Epithelial cell of esophagus (primary cell): ENCODE measurements around the gene GARRE1.

Experiments used
- DNase-seq: peaks from one replicate; pipeline ENCODE4 v3.0.0; 2010; ENCODE audit warnings: low read depth
- H3K4me3 ChIP-seq: 2 replicates; pipeline ENCODE4 v1.5.1; 2011; ENCODE audit warnings: mild to moderate bottlenecking, low read length, control low read depth
- TF ChIP-seq, protein P1 (sequence below): IDR thresholded peaks from 2 replicates; pipeline ENCODE4 v1.5.1; 2011; ENCODE audit warnings: low read depth, mild to moderate bottlenecking, low read length, control low read depth, inconsistent platforms; ENCODE audit not compliant: insufficient read depth; ENCODE audit errors: missing control alignments

Gene GARRE1

DNA sequence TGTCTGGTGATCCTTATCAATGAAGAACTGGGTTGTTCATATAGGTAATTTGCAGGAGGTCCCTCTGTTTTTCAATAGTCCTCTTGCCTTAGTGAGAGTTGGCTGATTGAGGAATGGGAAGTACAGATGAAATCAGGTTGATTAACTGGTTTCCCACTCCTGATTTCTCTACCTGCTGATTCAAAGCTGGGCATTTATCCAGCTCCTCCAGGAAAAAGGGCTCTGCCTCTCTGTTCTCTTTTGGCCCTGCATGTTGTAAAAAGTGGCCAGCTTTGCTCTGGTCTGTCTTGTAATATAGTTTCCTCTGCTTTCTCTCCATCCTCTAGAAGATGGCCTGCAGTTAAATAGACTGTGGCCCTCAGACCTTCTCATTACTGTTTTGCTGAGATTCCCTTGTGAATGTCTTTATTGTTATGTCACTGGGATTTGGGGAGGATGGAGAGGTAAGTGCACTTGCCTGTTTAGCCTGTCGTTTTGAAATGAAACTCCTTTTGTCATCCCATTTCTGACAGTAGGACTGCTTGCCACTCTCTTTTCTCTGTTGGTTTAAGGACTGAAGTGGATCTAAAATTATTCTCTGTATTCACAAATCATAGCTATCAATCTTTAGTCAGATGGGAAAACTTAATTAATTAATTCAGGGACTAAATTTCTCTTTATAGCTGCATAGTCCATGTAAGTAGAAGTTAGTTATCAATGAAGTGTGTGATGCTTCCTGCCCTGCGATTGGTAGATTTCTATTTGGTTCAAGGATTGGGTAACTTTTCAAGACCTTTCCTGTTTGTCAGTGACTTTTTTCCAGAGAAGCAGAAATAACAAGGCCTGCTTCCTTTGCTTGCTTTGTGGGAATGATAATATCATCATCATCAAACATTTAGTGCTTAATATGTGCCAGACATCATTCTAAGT is 28.5 kb downstream of the GARRE1 start:
- H3K4me3 ChIP-seq: no peak overlapping the region
- DNase-seq: peak; percentile 73
- TF ChIP-seq, protein P1, sequence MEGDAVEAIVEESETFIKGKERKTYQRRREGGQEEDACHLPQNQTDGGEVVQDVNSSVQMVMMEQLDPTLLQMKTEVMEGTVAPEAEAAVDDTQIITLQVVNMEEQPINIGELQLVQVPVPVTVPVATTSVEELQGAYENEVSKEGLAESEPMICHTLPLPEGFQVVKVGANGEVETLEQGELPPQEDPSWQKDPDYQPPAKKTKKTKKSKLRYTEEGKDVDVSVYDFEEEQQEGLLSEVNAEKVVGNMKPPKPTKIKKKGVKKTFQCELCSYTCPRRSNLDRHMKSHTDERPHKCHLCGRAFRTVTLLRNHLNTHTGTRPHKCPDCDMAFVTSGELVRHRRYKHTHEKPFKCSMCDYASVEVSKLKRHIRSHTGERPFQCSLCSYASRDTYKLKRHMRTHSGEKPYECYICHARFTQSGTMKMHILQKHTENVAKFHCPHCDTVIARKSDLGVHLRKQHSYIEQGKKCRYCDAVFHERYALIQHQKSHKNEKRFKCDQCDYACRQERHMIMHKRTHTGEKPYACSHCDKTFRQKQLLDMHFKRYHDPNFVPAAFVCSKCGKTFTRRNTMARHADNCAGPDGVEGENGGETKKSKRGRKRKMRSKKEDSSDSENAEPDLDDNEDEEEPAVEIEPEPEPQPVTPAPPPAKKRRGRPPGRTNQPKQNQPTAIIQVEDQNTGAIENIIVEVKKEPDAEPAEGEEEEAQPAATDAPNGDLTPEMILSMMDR: no peak

DNA sequence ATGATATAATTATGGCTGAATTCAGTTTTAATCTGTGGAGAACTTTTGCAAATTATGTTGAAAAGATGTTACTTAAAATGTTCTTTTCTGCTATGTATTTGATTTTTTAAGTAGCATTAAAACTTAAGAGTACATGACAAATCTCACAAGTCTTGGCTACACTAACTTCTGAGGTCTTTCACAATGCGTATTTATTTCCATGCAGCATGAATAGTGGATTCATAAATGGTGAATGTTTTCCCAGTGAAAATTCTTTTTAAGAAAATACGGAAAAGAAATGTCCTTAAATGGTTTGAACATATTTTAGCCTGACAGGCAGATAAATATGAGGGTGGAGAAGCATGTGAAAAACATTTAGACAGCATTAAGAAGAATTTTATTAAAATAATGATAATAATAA is 30.2 kb downstream of the GARRE1 start:
- H3K4me3 ChIP-seq: no peak overlapping the region
- TF ChIP-seq, protein P1: no peak
- no peak for DNase-seq

DNA sequence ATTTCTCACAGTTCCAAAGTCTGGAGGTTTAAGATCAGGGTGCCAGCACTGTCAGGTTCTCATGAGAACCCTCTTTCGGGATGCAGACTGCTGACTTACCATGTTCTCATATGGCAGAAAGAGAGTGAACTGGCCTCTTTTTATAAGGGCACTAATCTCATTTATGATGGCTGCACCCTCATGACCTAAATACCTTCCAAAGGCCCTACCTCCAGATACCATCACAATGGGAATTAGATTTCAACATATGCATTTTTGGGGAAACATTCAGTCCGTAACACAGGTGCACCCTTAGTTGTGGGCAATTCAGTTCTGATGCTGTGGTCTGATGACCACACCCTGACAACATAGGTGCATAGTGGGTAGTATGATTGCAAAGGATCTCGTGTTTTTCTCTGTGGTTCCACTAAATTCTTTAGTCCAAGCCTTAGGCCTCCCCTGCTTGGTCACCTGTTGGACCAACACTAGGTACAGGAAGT is 33.3 kb downstream of the GARRE1 start:
- TF ChIP-seq, protein P1: no peak
- no peak overlapping the region for H3K4me3 ChIP-seq
- no peak for DNase-seq

DNA sequence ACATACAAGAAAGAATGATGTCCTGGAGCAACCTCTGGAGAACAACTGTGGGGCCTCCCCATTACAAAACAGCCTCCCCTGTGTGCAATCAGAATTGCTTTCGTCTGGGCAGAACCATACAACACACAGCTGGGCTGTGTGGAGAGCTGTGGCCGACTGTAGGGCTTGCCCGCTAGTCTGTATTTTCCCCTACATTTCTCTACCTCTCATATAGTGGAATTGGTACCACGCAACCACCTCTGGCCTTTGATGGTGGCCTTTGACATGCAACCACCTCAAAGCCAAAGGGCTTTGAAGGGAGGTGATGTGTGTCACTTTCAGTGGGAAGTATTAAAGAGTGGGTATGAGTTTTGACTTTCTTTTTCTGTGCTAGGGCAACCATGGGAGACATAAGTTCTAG is 34.0 kb downstream of the GARRE1 start:
- TF ChIP-seq, protein P1: no peak
- H3K4me3 ChIP-seq: no peak overlapping the region
- no peak for DNase-seq

DNA sequence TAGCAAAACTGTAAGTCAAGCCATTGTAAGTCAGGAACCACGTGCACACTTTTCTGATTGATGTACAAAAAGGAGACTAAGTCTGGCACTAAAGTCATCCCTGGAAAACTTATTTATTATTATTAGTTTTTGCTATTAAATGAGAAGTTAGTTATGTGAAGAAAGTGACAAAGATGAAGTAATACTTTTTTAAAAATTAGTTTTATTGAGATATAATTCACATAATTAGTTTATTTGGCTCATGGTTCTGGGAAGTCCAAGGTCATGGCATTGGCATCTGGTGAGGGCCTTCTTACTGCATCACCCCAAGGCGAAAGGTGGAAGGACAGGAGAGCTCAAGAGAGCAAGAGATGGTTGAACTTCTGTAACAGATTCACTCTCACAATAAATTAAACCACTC is 36.9 kb downstream of the GARRE1 start:
- TF ChIP-seq, protein P1: no peak
- no peak for DNase-seq
- H3K4me3 ChIP-seq: no peak overlapping the region

DNA sequence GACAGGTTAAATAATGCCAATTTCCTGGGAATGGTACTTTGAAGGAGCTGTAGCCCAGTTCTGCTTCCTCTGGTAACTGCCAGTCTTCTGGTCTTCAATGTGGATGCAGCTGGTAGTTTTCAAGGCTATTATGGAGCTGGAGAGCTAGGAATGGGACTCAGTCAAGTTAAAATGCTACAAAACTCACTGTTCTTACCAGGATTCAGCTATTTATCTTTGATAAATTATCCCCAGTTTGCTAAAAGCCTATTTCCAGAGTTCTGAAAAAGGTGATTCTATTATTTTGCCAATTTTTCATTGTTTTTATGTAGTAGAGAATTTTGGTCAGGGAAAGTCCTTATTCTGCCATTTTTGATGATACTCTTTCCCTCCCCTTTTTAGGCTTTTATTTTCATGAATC is 40.7 kb downstream of the GARRE1 start:
- DNase-seq: no peak
- no peak overlapping the region for H3K4me3 ChIP-seq
- TF ChIP-seq, protein P1: no peak
